Measurements from ENCODE around the gene TUBB3. TPM values are rescaled to one million over a fixed set of nuclear protein-coding genes. Genes with fewer than 3 reads are reported as not detected.

Gene TUBB3
- total and polyA plus RNA-seq, 2 donors (not counting 1 experiment from before 2014, with no cell fraction given): 0.34 to 4.4 TPM

GRCh38 chr16:89890886-89891657, 32.1 kb upstream of the TUBB3 start:
- Histone ChIP-seq H3K36me3 (replicated peaks in 1 of 2; ENCODE audit: control extremely low read depth in 1 of 2, control insufficient read depth in 1 of 2, extremely low read depth in 1 of 2, insufficient read depth in 2 of 2, low read length in 1 of 2) (peaks cover 6 to 74% of the 10 kb centered on the region in 2 experiments), H3K9ac (ENCODE audit: low read length) (no peak overlapping the region), H3K4me3 (ENCODE audit: control extremely low read depth in 1 of 5, extremely low read depth in 1 of 5, insufficient read depth in 1 of 5, low read depth in 2 of 5, low read length in 4 of 5) (no peak overlapping the region), H3K4me1 (ENCODE audit: control insufficient read depth in 2 of 2, insufficient read depth in 2 of 2, low read length in 2 of 2) (no peaks in the 10 kb centered on the region), H3K27ac (ENCODE audit: low read length in 2 of 2) (no peak overlapping the region), H2AFZ (ENCODE audit: insufficient read depth, low read depth, low read length, poor library complexity, severe bottlenecking) (no peak overlapping the region), H4K20me1 (ENCODE audit: control insufficient read depth, insufficient read depth, low read length, poor library complexity, severe bottlenecking) (peaks cover 51% of the 10 kb centered on the region), H3K9me3 (ENCODE audit: control extremely low read depth in 1 of 3, control insufficient read depth in 2 of 3, insufficient read depth in 1 of 3, low read length in 2 of 3) (no peaks in the 10 kb centered on the region), H3K27me3 (replicated peaks in 1 of 4; ENCODE audit: control extremely low read depth in 1 of 4, control insufficient read depth in 3 of 4, insufficient read depth in 4 of 4, low read length in 3 of 4) (no peaks in the 10 kb centered on the region), H3K4me2 (replicated peaks; ENCODE audit: low read depth, low read length, poor library complexity, severe bottlenecking) (no peak overlapping the region), H3K79me2 (ENCODE audit: control insufficient read depth, insufficient read depth, low read length) (peaks cover 20% of the 10 kb centered on the region)
- Mint-ChIP-seq H3K4me1 (no peaks in the 10 kb centered on the region), H3K27me3 (no peaks in the 10 kb centered on the region), H3K4me3 (no peak overlapping the region), H3K9me3 (ENCODE audit: insufficient read depth) (no peaks in the 10 kb centered on the region), H3K27ac (no peak overlapping the region)
- intact Hi-C loops (cut with micrococcal nuclease): no loop called here
- no peak for TF ChIP-seq CTCF (IDR thresholded peaks at IDR 0.05)
- TF ChIP-seq EZH2 (IDR thresholded peaks at IDR 0.05; ENCODE audit: borderline replicate concordance, insufficient read depth, low read depth, low read length, poor library complexity, severe bottlenecking): no peak
- DNase-seq (no peak), ATAC-seq (ENCODE audit: low read depth) (no peak)
- 98% methylated on average over 13 of the region's 16 CpGs for WGBS (ENCODE audit: insufficient coverage)
- ChIA-PET CTCF (no interaction called here), POLR2A (no interaction called here)

GRCh38 chr16:89892055-89892630, 31.0 kb upstream of the TUBB3 start:
- no peak overlapping the region for H3K9ac ChIP-seq (ENCODE audit: low read length)
- DNase-seq (no peak), ATAC-seq (ENCODE audit: low read depth) (no peak)
- no peak overlapping the region for H2AFZ ChIP-seq (ENCODE audit: insufficient read depth, low read depth, low read length, poor library complexity, severe bottlenecking)
- no peaks in the 10 kb centered on the region for H3K27me3 ChIP-seq (replicated peaks in 1 of 4; ENCODE audit: control extremely low read depth in 1 of 4, control insufficient read depth in 3 of 4, insufficient read depth in 4 of 4, low read length in 3 of 4)
- H3K4me1 ChIP-seq (ENCODE audit: control insufficient read depth in 2 of 2, insufficient read depth in 2 of 2, low read length in 2 of 2): no peaks in the 10 kb centered on the region
- no peaks in the 10 kb centered on the region for H3K9me3 ChIP-seq (ENCODE audit: control extremely low read depth in 1 of 3, control insufficient read depth in 2 of 3, insufficient read depth in 1 of 3, low read length in 2 of 3)
- peaks cover 4 to 74% of the 10 kb centered on the region in 2 experiments for H3K36me3 ChIP-seq (replicated peaks in 1 of 2; ENCODE audit: control extremely low read depth in 1 of 2, control insufficient read depth in 1 of 2, extremely low read depth in 1 of 2, insufficient read depth in 2 of 2, low read length in 1 of 2)
- 99% methylated on average over 14 of the region's 18 CpGs for WGBS (ENCODE audit: insufficient coverage)
- CTCF ChIA-PET: no interaction called here
- Mint-ChIP-seq H3K27ac (no peak overlapping the region), H3K9me3 (ENCODE audit: insufficient read depth) (no peaks in the 10 kb centered on the region), H3K27me3 (no peaks in the 10 kb centered on the region), H3K4me1 (no peaks in the 10 kb centered on the region), H3K4me3 (no peak overlapping the region)
- no peak overlapping the region for H3K27ac ChIP-seq (ENCODE audit: low read length in 2 of 2)
- intact Hi-C loops (cut with micrococcal nuclease): no loop called here
- no peak for TF ChIP-seq EZH2 (IDR thresholded peaks at IDR 0.05; ENCODE audit: borderline replicate concordance, insufficient read depth, low read depth, low read length, poor library complexity, severe bottlenecking)
- no peak for TF ChIP-seq CTCF (IDR thresholded peaks at IDR 0.05)
- peaks cover 57% of the 10 kb centered on the region for H4K20me1 ChIP-seq (ENCODE audit: control insufficient read depth, insufficient read depth, low read length, poor library complexity, severe bottlenecking)
- POLR2A ChIA-PET: no interaction called here
- H3K79me2 ChIP-seq (ENCODE audit: control insufficient read depth, insufficient read depth, low read length): peaks cover 23% of the 10 kb centered on the region
- H3K4me3 ChIP-seq (ENCODE audit: control extremely low read depth in 1 of 5, extremely low read depth in 1 of 5, insufficient read depth in 1 of 5, low read depth in 2 of 5, low read length in 4 of 5): no peak overlapping the region
- no peak overlapping the region for H3K4me2 ChIP-seq (replicated peaks; ENCODE audit: low read depth, low read length, poor library complexity, severe bottlenecking)

All from B cell (primary cell).